Progenitor cell of endocrine pancreas (in vitro differentiated cells): Measurements from ENCODE around the gene RSPH3. TPM values are rescaled to one million over a fixed set of nuclear protein-coding genes. Genes with fewer than 3 reads are reported as not detected.

ENCODE experiments used
- DNase-seq: peaks from one replicate; pipeline ENCODE4 v3.0.0; 2021; ENCODE audit warnings: low spot score; ENCODE audit not compliant: unreplicated experiment
- H3K27ac Mint-ChIP-seq: 2 replicates; pipeline ENCODE4 v1.8.0; 2021; ENCODE audit warnings: mild to moderate bottlenecking, moderate library complexity, mixed read lengths
- H3K27me3 Mint-ChIP-seq: 2 replicates; pipeline ENCODE4 v1.8.0; 2021; ENCODE audit warnings: mixed read lengths
- H3K36me3 Mint-ChIP-seq: 2 replicates; pipeline ENCODE4 v1.8.0; 2022; ENCODE audit warnings: mixed read lengths; ENCODE audit not compliant: insufficient read depth
- H3K4me1 Mint-ChIP-seq: 2 replicates; pipeline ENCODE4 v1.8.0; 2021; ENCODE audit warnings: low read depth, mixed read lengths
- H3K4me3 Mint-ChIP-seq: 2 replicates; pipeline ENCODE4 v1.8.0; 2021; ENCODE audit warnings: low read depth, mild to moderate bottlenecking, moderate library complexity, mixed read lengths
- H3K9me3 Mint-ChIP-seq: 2 replicates; pipeline ENCODE4 v1.8.0; 2021; ENCODE audit warnings: low read depth, mixed read lengths
- CTCF ChIP-seq: fragments of 200-600 bp; sonication (generic); IDR thresholded peaks from one replicate; pipeline ENCODE4 v1.5.0; 2021; ENCODE audit warnings: antibody characterized with exemption, mild to moderate bottlenecking; ENCODE audit not compliant: unreplicated experiment
- long read RNA-seq: library from polyadenylated mRNA; unstranded; transcript quantifications from one replicate; pipeline ENCODE4 v2.0.0, GENCODE V29; 2020
- total RNA-seq: library from RNA; stranded (reverse); gene quantifications from 2 replicates; pipeline ENCODE4 v1.2.1, GENCODE V29; 2021

RSPH3 gene
- 8.9 and 10.5 TPM in 2 replicates for total RNA-seq
- long read RNA-seq, full-length matches to known transcripts: 21 of 27 reads
- long read RNA-seq, partial matches to known transcripts: 0 of 27 reads
- long read RNA-seq, other reads (novel, unspliced or antisense): 6 of 27 reads

GRCh38 chr6:158999666-159000403 is at the start of gene RSPH3:
Gene RSPH3, minus strand, starts transcription at chr6:159000202. Its CDS starts 652 bp downstream, at chr6:158999550.
- peak within 1 kb of the TSS; percentile 99 for H3K4me3 Mint-ChIP-seq
- H3K36me3 Mint-ChIP-seq: peaks cover 5% of the 10 kb centered on the region
- TF ChIP-seq CTCF: peak; percentile 25
- no peaks in the 10 kb centered on the region for H3K9me3 Mint-ChIP-seq
- H3K4me1 Mint-ChIP-seq: peaks cover 7% of the 10 kb centered on the region
- peak; percentile 97 for DNase-seq
- peak within 1 kb of the TSS; percentile 99 for H3K27ac Mint-ChIP-seq
- no peaks in the 10 kb centered on the region for H3K27me3 Mint-ChIP-seq

GRCh38 chr6:159047891-159048685 is 48.1 kb upstream of the RSPH3 start:
- Mint-ChIP-seq H3K36me3 (no peaks in the 10 kb centered on the region), H3K4me3 (no peak overlapping the region), H3K27ac (no peak overlapping the region), H3K27me3 (peaks cover 19% of the 10 kb centered on the region), H3K9me3 (no peaks in the 10 kb centered on the region), H3K4me1 (no peaks in the 10 kb centered on the region)
- TF ChIP-seq CTCF: no peak
- no peak for DNase-seq

GRCh38 chr6:159045801-159046200 is 45.8 kb upstream of the RSPH3 start:
- Mint-ChIP-seq H3K36me3 (no peaks in the 10 kb centered on the region), H3K4me3 (no peak overlapping the region), H3K27me3 (peaks cover 26% of the 10 kb centered on the region), H3K9me3 (no peaks in the 10 kb centered on the region), H3K4me1 (peaks cover 1% of the 10 kb centered on the region), H3K27ac (no peak overlapping the region)
- no peak for TF ChIP-seq CTCF
- DNase-seq: no peak

- Mint-ChIP-seq H3K9me3 (no peaks in the 10 kb centered on the region), H3K4me3 (no peak within 1 kb of the TSS), H3K27ac (no peak within 1 kb of the TSS), H3K36me3 (no peaks in the 10 kb centered on the region), H3K27me3 (peaks cover 26% of the 10 kb centered on the region), H3K4me1 (peaks cover 1% of the 10 kb centered on the region)
- no peak for TF ChIP-seq CTCF
- no peak for DNase-seq
Measured at GRCh38 chr6:159044899-159045727, 45.1 kb upstream of the RSPH3 start, which contains the start of gene TAGAP. Gene TAGAP, minus strand, starts transcription at chr6:159044991. Its CDS starts 845 bp downstream, at chr6:159044146.
